IMR-90 (cell line): ENCODE measurements around the gene GSE1.

Experiments
- BHLHE40 ChIP-seq: fragments of 150-350 bp; IDR thresholded peaks from 2 replicates; pipeline ENCODE4 v1.6.1; 2016; ENCODE audit warnings: mild to moderate bottlenecking, low read depth, low read length
- CEBPB ChIP-seq: IDR thresholded peaks from 2 replicates; pipeline ENCODE4 v1.6.1; 2012; ENCODE audit warnings: low read depth, low read length, improper control_type of control experiment
- CTCF ChIP-seq: conservative IDR thresholded peaks from 2 replicates; pipeline ENCODE4 v1.5.1; 2012; ENCODE audit warnings: mild to moderate bottlenecking, low read depth, low read length, improper control_type of control experiment
- MAFK ChIP-seq: IDR thresholded peaks from 2 replicates; pipeline ENCODE4 v1.6.1; 2012; ENCODE audit warnings: low read depth, low read length, improper control_type of control experiment
- MAZ ChIP-seq: IDR thresholded peaks from 2 replicates; pipeline ENCODE4 v1.6.1; 2012; ENCODE audit warnings: low read depth, mild to moderate bottlenecking, low read length, improper control_type of control experiment, moderate library complexity, borderline replicate concordance
- MXI1 ChIP-seq: IDR thresholded peaks from 2 replicates; pipeline ENCODE4 v1.6.1; 2012; ENCODE audit warnings: low read depth, mild to moderate bottlenecking, low read length, moderate library complexity, borderline replicate concordance
- NFE2L2 ChIP-seq: fragments of 150-350 bp; IDR thresholded peaks from 2 replicates; pipeline ENCODE4 v1.6.1; 2016; ENCODE audit warnings: low read depth, mild to moderate bottlenecking, low read length
- POLR2A ChIP-seq: IDR thresholded peaks from 2 replicates; pipeline ENCODE4 v1.6.1; 2012; ENCODE audit warnings: mild to moderate bottlenecking, low read depth, low read length
- RAD21 ChIP-seq: IDR thresholded peaks from 2 replicates; pipeline ENCODE4 v1.6.1; 2012; ENCODE audit warnings: low read length, improper control_type of control experiment
- RCOR1 ChIP-seq: IDR thresholded peaks from 2 replicates; pipeline ENCODE4 v1.6.1; 2012; ENCODE audit warnings: mild to moderate bottlenecking, low read length, improper control_type of control experiment; ENCODE audit not compliant: insufficient replicate concordance
- RFX5 ChIP-seq: IDR thresholded peaks from 2 replicates; pipeline ENCODE4 v1.8.0; 2012; ENCODE audit warnings: low read depth, mild to moderate bottlenecking, low read length, moderate library complexity
- SMC3 ChIP-seq: fragments of 150-350 bp; IDR thresholded peaks from 2 replicates; pipeline ENCODE4 v1.6.1; 2016; ENCODE audit warnings: low read depth, mild to moderate bottlenecking, antibody characterized with exemption, low read length, moderate library complexity
- USF2 ChIP-seq: fragments of 150-350 bp; IDR thresholded peaks from 2 replicates; pipeline ENCODE4 v1.6.1; 2017; ENCODE audit warnings: mild to moderate bottlenecking, antibody characterized with exemption, low read length, low read depth

GRCh38 chr16:85627089-85627488, 14.0 kb downstream of the GSE1 start:
- TF ChIP-seq MAZ (no peak), POLR2A (no peak), CTCF (no peak), BHLHE40 (no peak), SMC3 (no peak), MXI1 (no peak), RAD21 (no peak), MAFK (no peak), CEBPB (no peak), RFX5 (no peak), USF2 (no peak), RCOR1 (no peak), NFE2L2 (no peak)
